Activated T-cell treated with anti-CD3 and anti-CD28 coated beads for 4 hours (primary cell): Measurements from ENCODE around the gene RPTOR.
"Not testable (repeated sequence)": the region's sequence is repeated elsewhere in the genome, so short reads cannot be mapped to it uniquely, and the experiment has no call there.

Source experiments
- DNase-seq: peaks from one replicate; pipeline ENCODE4 v3.0.0-alpha.2; 2020

RPTOR gene

GRCh38 chr17:80516171-80516932, 28.3 kb upstream of the RPTOR start:
- DNase-seq: no peak

GRCh38 chr17:80517641-80518040, 27.0 kb upstream of the RPTOR start:
- DNase-seq: no peak

- DNase-seq: no peak
These were observed 26.2 kb upstream of the RPTOR start for GRCh38 chr17:80518392-80518791.

GRCh38 chr17:80519091-80519781, 25.4 kb upstream of the RPTOR start:
- DNase-seq: no peak

GRCh38 chr17:80520810-80521455, 23.7 kb upstream of the RPTOR start:
- DNase-seq: no peak

- DNase-seq: no peak
These were observed 21.4 kb upstream of the RPTOR start for GRCh38 chr17:80523054-80523744.

- DNase-seq: no peak
These were observed 20.5 kb upstream of the RPTOR start for GRCh38 chr17:80523956-80524712.

GRCh38 chr17:80526116-80526910, 18.3 kb upstream of the RPTOR start:
- DNase-seq: no peak

GRCh38 chr17:80527016-80527645, 17.5 kb upstream of the RPTOR start:
- no peak for DNase-seq

GRCh38 chr17:80528536-80528935, 16.1 kb upstream of the RPTOR start:
- DNase-seq: no peak

- no peak for DNase-seq
These were observed 15.3 kb upstream of the RPTOR start for GRCh38 chr17:80529104-80529903.

GRCh38 chr17:80529904-80530292, 14.7 kb upstream of the RPTOR start:
- no peak for DNase-seq

GRCh38 chr17:80531400-80531799, 13.2 kb upstream of the RPTOR start:
- no peak for DNase-seq

GRCh38 chr17:80537386-80537785, 7.3 kb upstream of the RPTOR start:
- DNase-seq: not testable (repeated sequence)

- DNase-seq: no peak
These were observed 6.2 kb upstream of the RPTOR start for GRCh38 chr17:80538484-80538883.

GRCh38 chr17:80539022-80539641, 5.5 kb upstream of the RPTOR start:
- DNase-seq: no peak

GRCh38 chr17:80545499-80545826, 825 bp downstream of the RPTOR start:
- DNase-seq: no peak

GRCh38 chr17:80546267-80546666, 1.6 kb downstream of the RPTOR start:
- DNase-seq: no peak

- DNase-seq: no peak
These were observed 7.9 kb downstream of the RPTOR start for GRCh38 chr17:80552523-80552922.

- no peak for DNase-seq
These were observed 10.6 kb downstream of the RPTOR start for GRCh38 chr17:80555266-80555665.
